Effector CD8-positive, alpha-beta T cell (primary cell): ENCODE measurements around the gene TRPT1.

ENCODE experiments used
- DNase-seq: peaks from one replicate; lab custom pipeline; 2025; lab: John Stamatoyannopoulos, UW
- total RNA-seq, 4 experiments: gene quantifications; one replicate each; lab custom pipeline; 2026; lab: John Stamatoyannopoulos, UW

Gene TRPT1
- total RNA-seq = 21.2 to 35.9 (median 29.9) reads per million in 4 experiments

- DNase-seq = peak; percentile 84
Measured at GRCh38 chr11:64225608-64226506, at the start of gene TRPT1, which contains the start of gene NUDT22. TRPT1 (minus strand) TSS chr11:64226186; CDS start chr11:64225860, 326 bp downstream. NUDT22 (plus strand) TSS chr11:64226274; CDS start chr11:64226653, 379 bp downstream.

GRCh38 chr11:64275031-64275800, 49.2 kb upstream of the TRPT1 start:
- no peak for DNase-seq

- DNase-seq = peak; percentile 94
Measured at GRCh38 chr11:64269540-64270220, 43.7 kb upstream of the TRPT1 start.

- DNase-seq = no peak
Measured at GRCh38 chr11:64268893-64269539, 43.0 kb upstream of the TRPT1 start.

GRCh38 chr11:64268025-64268892, 42.3 kb upstream of the TRPT1 start:
- DNase-seq = no peak

GRCh38 chr11:64267207-64267945, 41.4 kb upstream of the TRPT1 start:
- DNase-seq = no peak

GRCh38 chr11:64266339-64266738, 40.4 kb upstream of the TRPT1 start:
- DNase-seq = no peak

- no peak for DNase-seq
Measured at GRCh38 chr11:64265176-64266160, 39.5 kb upstream of the TRPT1 start.

GRCh38 chr11:64264371-64264852, 38.4 kb upstream of the TRPT1 start:
- no peak for DNase-seq

- no peak for DNase-seq
Measured at GRCh38 chr11:64263947-64264317, 37.9 kb upstream of the TRPT1 start.

- no peak for DNase-seq
Measured at GRCh38 chr11:64263021-64263946, 37.3 kb upstream of the TRPT1 start.

GRCh38 chr11:64262271-64263002, 36.5 kb upstream of the TRPT1 start:
- DNase-seq = no peak

GRCh38 chr11:64261556-64262080, 35.6 kb upstream of the TRPT1 start:
- DNase-seq = no peak

- DNase-seq = no peak
Measured at GRCh38 chr11:64260147-64260708, 34.2 kb upstream of the TRPT1 start.

GRCh38 chr11:64259533-64260067, 33.6 kb upstream of the TRPT1 start:
- no peak for DNase-seq
